HFFc6 (cell line): ENCODE data around the gene EGFL6. TPM values are rescaled to one million over a fixed set of nuclear protein-coding genes. Genes with fewer than 3 reads are reported as not detected.

Experiments used
- DNase-seq: peaks from one replicate; pipeline ENCODE4 v3.0.0-alpha.2; 2018
- H3K27ac Mint-ChIP-seq: 2 replicates; pipeline ENCODE4 v1.8.0; 2020; ENCODE audit warnings: mild to moderate bottlenecking, mixed read lengths
- H3K27me3 Mint-ChIP-seq: 2 replicates; pipeline ENCODE4 v1.8.0; 2021; ENCODE audit warnings: mild to moderate bottlenecking, moderate library complexity, mixed read lengths; ENCODE audit not compliant: insufficient read depth
- H3K36me3 Mint-ChIP-seq: 2 replicates; pipeline ENCODE4 v1.8.0; 2021; ENCODE audit warnings: low read depth, mixed read lengths
- H3K4me1 Mint-ChIP-seq: 2 replicates; pipeline ENCODE4 v1.8.0; 2020; ENCODE audit warnings: low read depth, mixed read lengths
- H3K4me3 Mint-ChIP-seq: 2 replicates; pipeline ENCODE4 v1.8.0; 2020; ENCODE audit warnings: mild to moderate bottlenecking, moderate library complexity, mixed read lengths
- H3K9me3 Mint-ChIP-seq: 2 replicates; pipeline ENCODE4 v1.8.0; 2020; ENCODE audit warnings: mild to moderate bottlenecking, mixed read lengths
- total RNA-seq, 6 experiments: library from RNA; stranded (reverse); fragmentation: NEBNext Ultra II Directional; extraction: Animal tissue kit (Norgen Biotek cat#: 25700); gene quantifications; 2 replicates in 1 of 6; 3 replicates in 5 of 6; pipeline ENCODE4 v1.2.3, GENCODE V29; 2021
- TF ChIP-seq, protein P1 (sequence below): fragments of 200-600 bp; sonication (generic); IDR thresholded peaks from 2 replicates; pipeline ENCODE4 v1.5.0; 2021; ENCODE audit warnings: antibody characterized with exemption, mild to moderate bottlenecking

Gene EGFL6
- total RNA-seq, 6 experiments from 2014 or later: not detected

DNA sequence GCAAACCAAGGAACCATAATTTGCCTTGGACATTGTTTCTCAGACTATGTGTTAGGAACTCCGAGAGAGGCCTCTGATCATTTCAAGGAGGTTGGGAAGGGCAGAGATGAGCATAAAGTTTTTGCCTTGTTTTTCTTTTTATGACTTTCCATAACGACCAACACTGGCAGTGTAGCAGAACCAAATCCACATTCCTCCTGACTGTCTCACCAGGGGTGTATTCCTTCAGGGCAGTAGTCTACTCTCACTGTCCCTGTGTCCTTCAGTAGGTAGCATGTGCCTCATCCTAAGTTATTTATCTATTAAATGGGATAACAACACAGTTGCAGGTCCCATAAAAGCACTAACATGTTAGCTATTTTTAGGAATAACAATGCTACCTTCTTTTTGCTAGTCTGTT, 20.8 kb downstream of the EGFL6 start:
- Mint-ChIP-seq H3K4me3 (no peak overlapping the region), H3K9me3 (no peaks in the 10 kb centered on the region), H3K27ac (no peak overlapping the region), H3K36me3 (no peaks in the 10 kb centered on the region), H3K27me3 (peaks cover 7% of the 10 kb centered on the region), H3K4me1 (no peaks in the 10 kb centered on the region)
- DNase-seq: no peak
- TF ChIP-seq, protein P1, sequence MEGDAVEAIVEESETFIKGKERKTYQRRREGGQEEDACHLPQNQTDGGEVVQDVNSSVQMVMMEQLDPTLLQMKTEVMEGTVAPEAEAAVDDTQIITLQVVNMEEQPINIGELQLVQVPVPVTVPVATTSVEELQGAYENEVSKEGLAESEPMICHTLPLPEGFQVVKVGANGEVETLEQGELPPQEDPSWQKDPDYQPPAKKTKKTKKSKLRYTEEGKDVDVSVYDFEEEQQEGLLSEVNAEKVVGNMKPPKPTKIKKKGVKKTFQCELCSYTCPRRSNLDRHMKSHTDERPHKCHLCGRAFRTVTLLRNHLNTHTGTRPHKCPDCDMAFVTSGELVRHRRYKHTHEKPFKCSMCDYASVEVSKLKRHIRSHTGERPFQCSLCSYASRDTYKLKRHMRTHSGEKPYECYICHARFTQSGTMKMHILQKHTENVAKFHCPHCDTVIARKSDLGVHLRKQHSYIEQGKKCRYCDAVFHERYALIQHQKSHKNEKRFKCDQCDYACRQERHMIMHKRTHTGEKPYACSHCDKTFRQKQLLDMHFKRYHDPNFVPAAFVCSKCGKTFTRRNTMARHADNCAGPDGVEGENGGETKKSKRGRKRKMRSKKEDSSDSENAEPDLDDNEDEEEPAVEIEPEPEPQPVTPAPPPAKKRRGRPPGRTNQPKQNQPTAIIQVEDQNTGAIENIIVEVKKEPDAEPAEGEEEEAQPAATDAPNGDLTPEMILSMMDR: no peak

DNA sequence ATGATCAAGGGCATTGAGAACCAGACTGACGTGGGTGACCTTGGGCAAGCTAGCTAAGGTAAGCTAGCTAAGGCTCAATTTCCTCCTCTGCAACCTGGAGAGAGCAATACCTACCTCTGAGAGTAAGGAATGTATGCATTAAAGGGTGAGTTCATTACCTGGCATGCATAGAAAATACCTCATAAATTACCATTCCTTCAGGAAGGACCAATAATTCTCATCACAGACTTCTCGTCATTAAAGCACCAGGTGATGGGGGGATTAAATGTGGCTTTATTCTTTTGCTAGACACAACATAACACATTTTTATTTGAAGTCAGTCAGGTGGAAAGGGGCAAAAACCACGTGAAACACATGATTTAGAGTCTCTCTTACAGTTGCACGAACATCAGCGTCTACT, 21.5 kb downstream of the EGFL6 start:
- Mint-ChIP-seq H3K4me1 (no peaks in the 10 kb centered on the region), H3K9me3 (no peaks in the 10 kb centered on the region), H3K27ac (no peak overlapping the region), H3K36me3 (no peaks in the 10 kb centered on the region), H3K4me3 (no peak overlapping the region), H3K27me3 (peaks cover 7% of the 10 kb centered on the region)
- no peak for DNase-seq
- TF ChIP-seq, protein P1: no peak

DNA sequence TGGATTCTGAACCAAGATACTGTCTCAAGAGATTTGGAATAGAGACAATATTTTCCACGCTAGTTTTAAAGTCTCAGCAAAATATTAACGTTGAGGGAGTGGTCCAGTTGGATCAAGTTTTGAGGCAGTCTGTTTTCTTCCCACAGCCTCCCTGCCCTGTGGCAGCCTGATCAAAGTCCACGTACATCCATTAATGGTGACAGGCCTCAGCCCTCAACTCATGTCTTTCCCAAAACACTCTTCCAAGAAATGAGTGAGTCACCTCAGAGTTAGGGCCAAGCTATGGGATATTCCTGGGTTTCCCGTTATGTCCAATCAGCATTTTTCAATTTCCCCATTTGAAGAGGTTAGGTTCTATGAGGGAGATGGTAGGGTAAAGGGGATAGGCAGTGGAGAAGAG, 28.5 kb downstream of the EGFL6 start:
- TF ChIP-seq, protein P1: no peak
- H3K4me3 Mint-ChIP-seq: no peak overlapping the region
- no peaks in the 10 kb centered on the region for H3K9me3 Mint-ChIP-seq
- no peaks in the 10 kb centered on the region for H3K36me3 Mint-ChIP-seq
- no peak overlapping the region for H3K27ac Mint-ChIP-seq
- peaks cover 14% of the 10 kb centered on the region for H3K27me3 Mint-ChIP-seq
- no peaks in the 10 kb centered on the region for H3K4me1 Mint-ChIP-seq
- no peak for DNase-seq

DNA sequence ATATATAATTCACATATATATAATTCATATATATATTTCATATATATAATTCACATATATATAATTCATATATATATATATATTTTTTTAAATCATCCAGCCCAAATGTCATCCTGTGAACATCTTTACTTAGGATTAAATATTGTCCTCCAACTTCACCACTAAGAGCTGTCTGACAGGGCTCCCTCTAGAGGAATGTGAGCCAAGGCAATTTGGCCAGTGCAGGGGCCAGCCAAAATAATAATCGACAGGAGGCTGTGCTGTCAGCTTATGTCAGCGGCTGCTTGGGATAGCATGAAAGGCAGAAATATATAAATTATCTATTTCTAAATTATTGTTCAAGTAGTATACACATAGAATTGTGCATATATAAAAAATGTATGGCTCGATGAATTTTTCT, 29.5 kb downstream of the EGFL6 start:
- DNase-seq: no peak
- H3K4me1 Mint-ChIP-seq: no peaks in the 10 kb centered on the region
- TF ChIP-seq, protein P1: peak; percentile 42; the same call in 1 of the 2 replicates
- no peaks in the 10 kb centered on the region for H3K9me3 Mint-ChIP-seq
- H3K4me3 Mint-ChIP-seq: no peak overlapping the region
- H3K27ac Mint-ChIP-seq: no peak overlapping the region
- no peaks in the 10 kb centered on the region for H3K36me3 Mint-ChIP-seq
- peaks cover 7% of the 10 kb centered on the region for H3K27me3 Mint-ChIP-seq

- no peak overlapping the region for H3K27ac Mint-ChIP-seq
- no peaks in the 10 kb centered on the region for H3K9me3 Mint-ChIP-seq
- TF ChIP-seq, protein P1: no peak
- no peaks in the 10 kb centered on the region for H3K36me3 Mint-ChIP-seq
- H3K27me3 Mint-ChIP-seq: peaks cover 7% of the 10 kb centered on the region
- DNase-seq: no peak
- H3K4me3 Mint-ChIP-seq: no peak overlapping the region
- no peaks in the 10 kb centered on the region for H3K4me1 Mint-ChIP-seq
Measured at GRCh38 chrX:13599491-13599890, 30.1 kb downstream of the EGFL6 start.

- peaks cover 7% of the 10 kb centered on the region; the same call in 1 of the 2 replicates for H3K27me3 Mint-ChIP-seq
- H3K36me3 Mint-ChIP-seq: no peaks in the 10 kb centered on the region
- TF ChIP-seq, protein P1: no peak
- no peak overlapping the region for H3K4me3 Mint-ChIP-seq
- H3K4me1 Mint-ChIP-seq: no peaks in the 10 kb centered on the region
- no peaks in the 10 kb centered on the region for H3K9me3 Mint-ChIP-seq
- H3K27ac Mint-ChIP-seq: no peak overlapping the region
- DNase-seq: no peak
Measured at GRCh38 chrX:13605611-13606010, 36.2 kb downstream of the EGFL6 start.
